ENCODE measurements around the gene RAP1B. TPM values are rescaled to one million over a fixed set of nuclear protein-coding genes. Genes with fewer than 3 reads are reported as not detected.

The RAP1B gene
- total and polyA plus RNA-seq, 9 of the 15 experiments (the other 6 are each of a cell fraction or from before 2014, with no cell fraction given) = 107 to 309 (median 170) TPM

DNA sequence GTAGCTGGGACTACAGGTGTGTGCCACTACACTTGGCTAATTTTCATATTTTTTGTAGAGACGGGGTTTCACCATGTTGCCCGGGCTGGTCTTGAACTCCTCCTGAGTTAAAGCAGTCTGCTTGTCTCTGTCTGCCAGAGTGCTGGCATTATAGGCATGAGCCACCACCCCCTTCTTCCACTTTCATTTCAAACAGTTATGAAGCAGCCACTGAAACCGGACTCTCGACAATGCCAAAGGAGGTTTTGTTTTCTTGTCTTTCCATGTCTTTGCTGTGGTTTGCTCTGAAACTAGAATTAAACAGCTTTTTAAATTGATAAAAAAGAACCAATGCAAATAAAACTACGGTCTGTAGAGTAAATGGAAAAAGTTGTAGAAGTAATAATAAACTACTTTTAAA, 30.4 kb downstream of the RAP1B start (continued):
- TF ChIP-seq ZFP1 (CRISPR knock-in tag; IDR thresholded peaks at IDR 0.05) (no peak), MNT (conservative IDR thresholded peaks at IDR 0.05) (no peak), TFE3 (CRISPR knock-in tag; IDR thresholded peaks at IDR 0.05) (no peak)

DNA sequence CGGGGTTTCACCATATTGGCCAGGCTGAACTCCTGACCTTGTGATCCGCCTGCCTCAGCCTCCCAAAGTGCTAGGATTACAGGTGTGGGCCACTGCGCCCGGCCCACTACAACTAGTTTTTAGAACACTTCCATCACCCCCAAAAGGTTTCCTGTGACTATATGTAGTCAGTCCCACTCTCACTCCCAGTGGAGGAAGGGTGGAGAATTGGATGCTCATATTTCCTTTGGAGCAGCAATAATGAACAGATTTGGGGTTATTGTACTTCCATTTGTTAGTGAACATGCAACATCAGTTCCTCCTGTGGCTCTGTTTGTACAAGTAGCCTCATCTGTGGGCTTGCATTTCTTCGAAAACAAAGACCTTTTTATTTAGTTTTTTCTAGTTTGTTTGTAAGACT, 35.8 kb downstream of the RAP1B start:
- no peak for ATAC-seq
- intact Hi-C loops (cut with micrococcal nuclease) = no loop called here
- Histone ChIP-seq H2AFZ (ENCODE audit: low read depth, low read length) (no peak overlapping the region), H3K36me3 (ENCODE audit: control insufficient read depth, insufficient read depth, low read length) (peaks cover 58% of the 10 kb centered on the region), H3K27me3 (ENCODE audit: control insufficient read depth in 2 of 2, insufficient read depth in 2 of 2, low read length in 2 of 2) (no peaks in the 10 kb centered on the region), H3K9me3 (replicated peaks; ENCODE audit: control insufficient read depth, insufficient read depth, low read depth, low read length) (no peaks in the 10 kb centered on the region), H3K4me1 (replicated peaks in 1 of 2; ENCODE audit: control insufficient read depth in 2 of 2, insufficient read depth in 2 of 2, low read length in 2 of 2) (no peaks in the 10 kb centered on the region), H3K9ac (ENCODE audit: insufficient read depth in 1 of 2, low read depth in 2 of 2, low read length in 2 of 2) (no peak overlapping the region), H3K9me1 (ENCODE audit: control insufficient read depth, insufficient read depth, low read length) (no peaks in the 10 kb centered on the region), H4K20me1 (replicated peaks; ENCODE audit: control insufficient read depth, insufficient read depth, low read length) (peaks cover 12% of the 10 kb centered on the region; the same call in 1 of the 2 replicates), H3K79me2 (ENCODE audit: control insufficient read depth, insufficient read depth, low read length) (peaks cover 93% of the 10 kb centered on the region), H3K4me2 (ENCODE audit: insufficient read depth, low read length) (no peak overlapping the region), H3K27ac (ENCODE audit: extremely low read depth, low read depth, low read length) (no peak overlapping the region), H3K4me3 (no peak overlapping the region)
- BruUV-seq (replicated peaks) = no TSS peak
- no peak for DNase-seq (ENCODE audit: extremely low read depth in 1 of 4, low spot score in 3 of 4)
- POLR2A ChIA-PET = interaction anchor here (0.6 to 1.1 kb wide), 2 partner anchors 13 to 60 kb away, joined by 3 read pairs; no protein-coding TSS in a partner anchor
- no peak for FAIRE-seq
- in situ Hi-C loops (cut with MboI) = no loop called here
- 95% methylated on average over 5 of the region's 5 CpGs for WGBS (ENCODE audit: insufficient coverage, low coverage, missing lambda C conversion rate)
- CTCF ChIA-PET (ENCODE audit: low intra/inter-chr PET ratio) = no interaction called here
- TF ChIP-seq ZNF444 (CRISPR knock-in tag; IDR thresholded peaks at IDR 0.05) = no peak
- no peak for TF ChIP-seq YY1 (IDR thresholded peaks at IDR 0.05; ENCODE audit: borderline replicate concordance in 1 of 3, control insufficient read depth in 1 of 3, extremely low read depth in 1 of 3, insufficient read depth in 3 of 3, insufficient read length in 1 of 3, insufficient replicate concordance in 2 of 3, low read depth in 1 of 3, low read length in 2 of 3)
- TF ChIP-seq, protein P1, sequence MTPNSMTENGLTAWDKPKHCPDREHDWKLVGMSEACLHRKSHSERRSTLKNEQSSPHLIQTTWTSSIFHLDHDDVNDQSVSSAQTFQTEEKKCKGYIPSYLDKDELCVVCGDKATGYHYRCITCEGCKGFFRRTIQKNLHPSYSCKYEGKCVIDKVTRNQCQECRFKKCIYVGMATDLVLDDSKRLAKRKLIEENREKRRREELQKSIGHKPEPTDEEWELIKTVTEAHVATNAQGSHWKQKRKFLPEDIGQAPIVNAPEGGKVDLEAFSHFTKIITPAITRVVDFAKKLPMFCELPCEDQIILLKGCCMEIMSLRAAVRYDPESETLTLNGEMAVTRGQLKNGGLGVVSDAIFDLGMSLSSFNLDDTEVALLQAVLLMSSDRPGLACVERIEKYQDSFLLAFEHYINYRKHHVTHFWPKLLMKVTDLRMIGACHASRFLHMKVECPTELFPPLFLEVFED (CRISPR knock-in tag; conservative IDR thresholded peaks at IDR 0.05) = no peak
- TF ChIP-seq, protein P2, sequence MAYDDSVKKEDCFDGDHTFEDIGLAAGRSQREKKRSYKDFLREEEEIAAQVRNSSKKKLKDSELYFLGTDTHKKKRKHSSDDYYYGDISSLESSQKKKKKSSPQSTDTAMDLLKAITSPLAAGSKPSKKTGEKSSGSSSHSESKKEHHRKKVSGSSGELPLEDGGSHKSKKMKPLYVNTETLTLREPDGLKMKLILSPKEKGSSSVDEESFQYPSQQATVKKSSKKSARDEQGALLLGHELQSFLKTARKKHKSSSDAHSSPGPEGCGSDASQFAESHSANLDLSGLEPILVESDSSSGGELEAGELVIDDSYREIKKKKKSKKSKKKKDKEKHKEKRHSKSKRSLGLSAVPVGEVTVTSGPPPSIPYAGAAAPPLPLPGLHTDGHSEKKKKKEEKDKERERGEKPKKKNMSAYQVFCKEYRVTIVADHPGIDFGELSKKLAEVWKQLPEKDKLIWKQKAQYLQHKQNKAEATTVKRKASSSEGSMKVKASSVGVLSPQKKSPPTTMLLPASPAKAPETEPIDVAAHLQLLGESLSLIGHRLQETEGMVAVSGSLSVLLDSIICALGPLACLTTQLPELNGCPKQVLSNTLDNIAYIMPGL (CRISPR knock-in tag; IDR thresholded peaks at IDR 0.05) = no peak
- TF ChIP-seq NFIC (IDR thresholded peaks at IDR 0.05) = no peak
- TF ChIP-seq SRSF1 (IDR thresholded peaks at IDR 0.05; ENCODE audit: low read depth, low read length) = no peak
- TF ChIP-seq ATF6 (CRISPR knock-in tag; IDR thresholded peaks at IDR 0.05) = no peak

All from K562 (cell line).